HCT116 (cell line): ENCODE measurements around the gene FAIM2.

ENCODE experiments used
- CEBPB ChIP-seq: IDR thresholded peaks from 2 replicates; pipeline ENCODE4 v1.6.1; 2012; ENCODE audit warnings: low read depth
- CTCF ChIP-seq, 3 experiments: fragments of 200-600 bp in 1 of 3; sonication (generic) in 1 of 3; IDR thresholded peaks in 2 of 3; conservative IDR thresholded peaks in 1 of 3; 2 replicates each; pipeline ENCODE4 v1.5.1; 2012 to 2017; ENCODE audit warnings: low read depth in 2 of 3, low read length in 2 of 3, antibody characterized with exemption in 1 of 3, borderline replicate concordance in 1 of 3, control low read depth in 1 of 3, mild to moderate bottlenecking in 1 of 3, mixed read lengths in 1 of 3, mixed run types in 1 of 3, moderate library complexity in 1 of 3; ENCODE audit not compliant: insufficient read depth in 1 of 3
- EGR1 ChIP-seq: IDR thresholded peaks from 2 replicates; pipeline ENCODE4 v1.6.1; 2012; ENCODE audit warnings: low read depth
- ELF1 ChIP-seq: IDR thresholded peaks from 2 replicates; pipeline ENCODE4 v1.6.1; 2012; ENCODE audit warnings: low read depth, borderline replicate concordance
- EZH2 ChIP-seq: fragments of 200-600 bp; sonication (generic); IDR thresholded peaks from 2 replicates; pipeline ENCODE4 v1.6.1; 2017; ENCODE audit warnings: antibody characterized with exemption, mixed run types
- EZH2phosphoT487 ChIP-seq: fragments of 200-600 bp; IDR thresholded peaks from 2 replicates; pipeline ENCODE4 v1.6.1; 2018; ENCODE audit warnings: antibody characterized with exemption, borderline replicate concordance
- JUND ChIP-seq: IDR thresholded peaks from 2 replicates; pipeline ENCODE4 v1.6.1; 2012
- MAX ChIP-seq: IDR thresholded peaks from 2 replicates; pipeline ENCODE4 v1.6.1; 2012
- POLR2A ChIP-seq: IDR thresholded peaks from 2 replicates; pipeline ENCODE4 v1.7.0; 2011; ENCODE audit warnings: borderline replicate concordance; ENCODE audit not compliant: insufficient read depth, insufficient read length; ENCODE audit errors: extremely low read depth
- REST ChIP-seq: IDR thresholded peaks from 2 replicates; pipeline ENCODE4 v1.6.1; 2012; ENCODE audit warnings: low read depth
- SP1 ChIP-seq: IDR thresholded peaks from 2 replicates; pipeline ENCODE4 v1.6.1; 2012; ENCODE audit warnings: low read depth
- SRF ChIP-seq: IDR thresholded peaks from 2 replicates; pipeline ENCODE4 v1.6.1; 2012; ENCODE audit warnings: low read depth
- YY1 ChIP-seq: IDR thresholded peaks from 2 replicates; pipeline ENCODE4 v1.6.1; 2011; ENCODE audit warnings: low read length, low read depth, moderate library complexity, mild to moderate bottlenecking; ENCODE audit not compliant: insufficient replicate concordance; ENCODE audit errors: extremely low read depth

- no peak for TF ChIP-seq CTCF (IDR thresholded peaks at IDR 0.05 in 2 of 3, conservative IDR thresholded peaks at IDR 0.05 in 1 of 3; ENCODE audit: borderline replicate concordance in 1 of 3, insufficient read depth in 1 of 3, low read depth in 2 of 3, low read length in 2 of 3)
- no peak for TF ChIP-seq POLR2A
- no peak for TF ChIP-seq JUND
- no peak for TF ChIP-seq MAX
- no peak for TF ChIP-seq SRF
- no peak for TF ChIP-seq EGR1
- TF ChIP-seq EZH2phosphoT487, result no peak
- no peak for TF ChIP-seq EZH2
- TF ChIP-seq YY1, result no peak
- TF ChIP-seq REST, result no peak
- TF ChIP-seq SP1, result no peak
- TF ChIP-seq CEBPB, result no peak
- no peak for TF ChIP-seq ELF1
Measured at GRCh38 chr12:49951411-49952240, 47.9 kb upstream of the FAIM2 start.
